PC-3 (cell line): Measurements from ENCODE around the gene SH3BGRL3.

ENCODE experiments used
- CTCF ChIP-seq: fragments of 300-600 bp; sonication (generic); conservative IDR thresholded peaks from 2 replicates; pipeline ENCODE4 v1.5.1; 2017; ENCODE audit warnings: antibody characterized with exemption, low read depth, mild to moderate bottlenecking, low read length
- EZH2 ChIP-seq: fragments of 300-600 bp; sonication (generic); IDR thresholded peaks from one replicate; pipeline ENCODE4 v1.6.1; 2017; ENCODE audit warnings: antibody characterized with exemption, mild to moderate bottlenecking, low read length; ENCODE audit not compliant: unreplicated experiment

- no peak for TF ChIP-seq EZH2
- TF ChIP-seq CTCF, result no peak
Observed at GRCh38 chr1:26265405-26265804, 14.5 kb upstream of the SH3BGRL3 start.
